ENCODE measurements around the gene FURIN. TPM values are rescaled to one million over a fixed set of nuclear protein-coding genes. Genes with fewer than 3 reads are reported as not detected.

The FURIN gene
- total RNA-seq, 4 donors from 2014 or later: 61.6 to 120 (median 100) TPM

DNA sequence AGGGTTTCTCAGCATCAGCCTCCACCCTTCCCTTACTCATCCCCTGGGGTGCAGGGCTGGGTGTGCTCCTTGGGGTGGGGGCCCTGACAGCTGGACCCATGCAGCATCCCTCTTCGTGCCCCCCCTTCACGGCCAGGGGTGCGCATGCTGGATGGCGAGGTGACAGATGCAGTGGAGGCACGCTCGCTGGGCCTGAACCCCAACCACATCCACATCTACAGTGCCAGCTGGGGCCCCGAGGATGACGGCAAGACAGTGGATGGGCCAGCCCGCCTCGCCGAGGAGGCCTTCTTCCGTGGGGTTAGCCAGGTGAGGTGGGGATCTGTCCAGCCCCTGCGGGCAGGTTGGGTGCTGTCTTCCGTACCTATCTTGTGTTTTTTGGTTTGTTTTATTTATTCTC, 9.6 kb downstream of the FURIN start:
- DNase-seq (ENCODE audit: low spot score in 2 of 2): no peak
- no peaks in the 10 kb centered on the region for H3K9me3 ChIP-seq
- whole genome bisulfite sequencing: 94% methylated on average over 4 of the region's 14 CpGs
- no peaks in the 10 kb centered on the region for H3K27me3 ChIP-seq
- no peak for TF ChIP-seq POLR2A (IDR thresholded peaks at IDR 0.05)
- TF ChIP-seq, protein P1, sequence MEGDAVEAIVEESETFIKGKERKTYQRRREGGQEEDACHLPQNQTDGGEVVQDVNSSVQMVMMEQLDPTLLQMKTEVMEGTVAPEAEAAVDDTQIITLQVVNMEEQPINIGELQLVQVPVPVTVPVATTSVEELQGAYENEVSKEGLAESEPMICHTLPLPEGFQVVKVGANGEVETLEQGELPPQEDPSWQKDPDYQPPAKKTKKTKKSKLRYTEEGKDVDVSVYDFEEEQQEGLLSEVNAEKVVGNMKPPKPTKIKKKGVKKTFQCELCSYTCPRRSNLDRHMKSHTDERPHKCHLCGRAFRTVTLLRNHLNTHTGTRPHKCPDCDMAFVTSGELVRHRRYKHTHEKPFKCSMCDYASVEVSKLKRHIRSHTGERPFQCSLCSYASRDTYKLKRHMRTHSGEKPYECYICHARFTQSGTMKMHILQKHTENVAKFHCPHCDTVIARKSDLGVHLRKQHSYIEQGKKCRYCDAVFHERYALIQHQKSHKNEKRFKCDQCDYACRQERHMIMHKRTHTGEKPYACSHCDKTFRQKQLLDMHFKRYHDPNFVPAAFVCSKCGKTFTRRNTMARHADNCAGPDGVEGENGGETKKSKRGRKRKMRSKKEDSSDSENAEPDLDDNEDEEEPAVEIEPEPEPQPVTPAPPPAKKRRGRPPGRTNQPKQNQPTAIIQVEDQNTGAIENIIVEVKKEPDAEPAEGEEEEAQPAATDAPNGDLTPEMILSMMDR (IDR thresholded peaks at IDR 0.05): no peak
- no peak for TF ChIP-seq POLR2AphosphoS5 (IDR thresholded peaks at IDR 0.05)
- no peak for TF ChIP-seq EP300 (IDR thresholded peaks at IDR 0.05)
- no peak overlapping the region for H3K27ac ChIP-seq
- peaks cover 19% of the 10 kb centered on the region for H3K4me1 ChIP-seq
- no peak overlapping the region for H3K4me3 ChIP-seq
- H3K36me3 ChIP-seq: peaks cover 73% of the 10 kb centered on the region

DNA sequence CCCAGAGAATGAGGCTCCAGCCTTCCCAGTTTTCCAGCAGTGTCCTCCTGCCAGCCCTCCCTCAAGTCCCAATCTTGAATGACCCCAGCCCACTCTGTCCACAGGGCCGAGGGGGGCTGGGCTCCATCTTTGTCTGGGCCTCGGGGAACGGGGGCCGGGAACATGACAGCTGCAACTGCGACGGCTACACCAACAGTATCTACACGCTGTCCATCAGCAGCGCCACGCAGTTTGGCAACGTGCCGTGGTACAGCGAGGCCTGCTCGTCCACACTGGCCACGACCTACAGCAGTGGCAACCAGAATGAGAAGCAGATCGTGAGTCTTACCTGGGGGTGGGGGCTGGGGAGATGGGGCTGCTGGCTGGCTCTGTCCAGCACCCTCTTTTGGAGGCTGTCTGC, 10.3 kb downstream of the FURIN start:
- Histone ChIP-seq H3K27me3 (no peaks in the 10 kb centered on the region), H3K9me3 (no peaks in the 10 kb centered on the region), H3K4me1 (peaks cover 19% of the 10 kb centered on the region), H3K4me3 (no peak overlapping the region), H3K27ac (no peak overlapping the region), H3K36me3 (peaks cover 73% of the 10 kb centered on the region)
- 94% methylated on average over 13 of the region's 15 CpGs for WGBS
- DNase-seq (ENCODE audit: low spot score in 2 of 2): no peak
- TF ChIP-seq, protein P1 (IDR thresholded peaks at IDR 0.05): no peak
- TF ChIP-seq POLR2AphosphoS5 (IDR thresholded peaks at IDR 0.05): no peak
- no peak for TF ChIP-seq EP300 (IDR thresholded peaks at IDR 0.05)
- no peak for TF ChIP-seq POLR2A (IDR thresholded peaks at IDR 0.05)

DNA sequence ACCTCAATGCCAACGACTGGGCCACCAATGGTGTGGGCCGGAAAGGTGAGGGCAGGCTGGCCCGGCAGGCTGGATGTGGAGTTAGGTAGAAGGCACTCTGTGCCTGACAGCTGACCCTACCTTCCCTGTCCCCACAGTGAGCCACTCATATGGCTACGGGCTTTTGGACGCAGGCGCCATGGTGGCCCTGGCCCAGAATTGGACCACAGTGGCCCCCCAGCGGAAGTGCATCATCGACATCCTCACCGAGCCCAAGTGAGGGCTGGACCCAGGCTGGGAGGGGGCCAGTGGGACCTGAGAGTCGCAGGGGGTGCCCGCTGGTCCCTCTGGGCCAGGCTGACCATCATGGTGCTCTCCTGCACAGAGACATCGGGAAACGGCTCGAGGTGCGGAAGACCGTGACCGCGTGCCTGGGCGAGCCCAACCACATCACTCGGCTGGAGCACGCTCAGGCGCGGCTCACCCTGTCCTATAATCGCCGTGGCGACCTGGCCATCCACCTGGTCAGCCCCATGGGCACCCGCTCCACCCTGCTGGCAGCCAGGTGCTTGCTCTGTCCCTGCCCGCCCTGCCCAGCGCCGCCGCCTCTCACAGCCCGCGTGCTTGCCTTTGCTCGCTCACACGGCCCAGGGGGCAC, 11.5 kb downstream of the FURIN start:
- Histone ChIP-seq H3K4me1 (peaks cover 21% of the 10 kb centered on the region), H3K27me3 (no peaks in the 10 kb centered on the region), H3K36me3 (peaks cover 73% of the 10 kb centered on the region), H3K27ac (no peak overlapping the region), H3K4me3 (no peak overlapping the region), H3K9me3 (no peaks in the 10 kb centered on the region)
- 97% methylated on average over 6 of the region's 35 CpGs for WGBS
- DNase-seq (ENCODE audit: low spot score in 2 of 2): no peak
- TF ChIP-seq POLR2A (IDR thresholded peaks at IDR 0.05) (no peak), EP300 (IDR thresholded peaks at IDR 0.05) (no peak), POLR2AphosphoS5 (IDR thresholded peaks at IDR 0.05) (no peak)
- TF ChIP-seq, protein P1 (IDR thresholded peaks at IDR 0.05): no peak

DNA sequence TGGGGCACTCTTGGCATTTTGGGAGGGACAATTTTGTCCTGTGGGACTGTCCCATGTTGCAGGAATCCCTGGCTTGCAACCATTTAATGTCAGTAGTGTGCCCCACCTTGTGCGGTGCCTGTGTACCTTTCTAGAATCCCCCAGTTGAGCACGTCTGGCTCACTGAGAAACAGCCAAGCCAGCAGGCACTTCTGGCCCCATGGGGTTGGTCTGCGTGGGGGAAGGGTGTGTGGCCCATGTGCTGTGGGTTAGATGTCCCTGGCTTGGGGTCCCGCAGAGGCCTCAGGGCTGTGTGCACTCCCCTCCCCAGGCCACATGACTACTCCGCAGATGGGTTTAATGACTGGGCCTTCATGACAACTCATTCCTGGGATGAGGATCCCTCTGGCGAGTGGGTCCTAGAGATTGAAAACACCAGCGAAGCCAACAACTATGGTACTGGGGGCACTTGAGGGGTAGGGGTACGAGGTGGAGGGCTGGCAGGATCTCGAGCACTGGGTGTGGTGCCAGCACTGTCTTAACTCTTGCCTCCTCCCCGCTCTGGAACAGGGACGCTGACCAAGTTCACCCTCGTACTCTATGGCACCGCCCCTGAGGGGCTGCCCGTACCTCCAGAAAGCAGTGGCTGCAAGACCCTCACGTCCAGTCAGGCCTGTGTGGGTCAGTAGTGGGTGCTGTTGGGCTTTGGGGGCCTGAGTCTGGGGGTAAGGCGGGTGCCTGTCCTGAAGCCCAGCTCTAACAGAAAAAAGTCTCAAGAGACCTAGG, 12.2 kb downstream of the FURIN start:
- Histone ChIP-seq H3K36me3 (peaks cover 70% of the 10 kb centered on the region), H3K27me3 (no peaks in the 10 kb centered on the region), H3K4me1 (peaks cover 28% of the 10 kb centered on the region), H3K27ac (no peak overlapping the region), H3K4me3 (no peak overlapping the region), H3K9me3 (no peaks in the 10 kb centered on the region)
- WGBS: 82% methylated on average over 10 of the region's 16 CpGs
- DNase-seq (ENCODE audit: low spot score in 2 of 2): no peak
- TF ChIP-seq POLR2A (IDR thresholded peaks at IDR 0.05): no peak
- no peak for TF ChIP-seq POLR2AphosphoS5 (IDR thresholded peaks at IDR 0.05)
- TF ChIP-seq, protein P1 (IDR thresholded peaks at IDR 0.05): no peak
- TF ChIP-seq EP300 (IDR thresholded peaks at IDR 0.05): no peak

DNA sequence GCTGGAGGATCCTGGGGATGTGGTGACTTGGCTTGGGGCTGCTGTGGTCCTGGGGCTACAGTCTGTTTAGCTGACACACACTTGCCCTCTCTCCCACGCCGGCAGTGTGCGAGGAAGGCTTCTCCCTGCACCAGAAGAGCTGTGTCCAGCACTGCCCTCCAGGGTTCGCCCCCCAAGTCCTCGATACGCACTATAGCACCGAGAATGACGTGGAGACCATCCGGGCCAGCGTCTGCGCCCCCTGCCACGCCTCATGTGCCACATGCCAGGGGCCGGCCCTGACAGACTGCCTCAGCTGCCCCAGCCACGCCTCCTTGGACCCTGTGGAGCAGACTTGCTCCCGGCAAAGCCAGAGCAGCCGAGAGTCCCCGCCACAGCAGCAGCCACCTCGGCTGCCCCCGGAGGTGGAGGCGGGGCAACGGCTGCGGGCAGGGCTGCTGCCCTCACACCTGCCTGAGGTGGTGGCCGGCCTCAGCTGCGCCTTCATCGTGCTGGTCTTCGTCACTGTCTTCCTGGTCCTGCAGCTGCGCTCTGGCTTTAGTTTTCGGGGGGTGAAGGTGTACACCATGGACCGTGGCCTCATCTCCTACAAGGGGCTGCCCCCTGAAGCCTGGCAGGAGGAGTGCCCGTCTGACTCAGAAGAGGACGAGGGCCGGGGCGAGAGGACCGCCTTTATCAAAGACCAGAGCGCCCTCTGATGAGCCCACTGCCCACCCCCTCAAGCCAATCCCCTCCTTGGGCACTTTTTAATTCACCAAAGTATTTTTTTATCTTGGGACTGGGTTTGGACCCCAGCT, 13.0 kb downstream of the FURIN start:
- no peak overlapping the region for H3K27ac ChIP-seq

More for the DNA sequence above, 13.0 kb downstream of the FURIN start:
- peaks cover 36% of the 10 kb centered on the region for H3K4me1 ChIP-seq
- H3K4me3 ChIP-seq: no peak overlapping the region
- TF ChIP-seq POLR2AphosphoS5 (IDR thresholded peaks at IDR 0.05) (no peak), EP300 (IDR thresholded peaks at IDR 0.05) (no peak)
- peaks cover 62% of the 10 kb centered on the region for H3K36me3 ChIP-seq
- 86% methylated on average over 10 of the region's 35 CpGs for WGBS
- no peak for DNase-seq (ENCODE audit: low spot score in 2 of 2)
- no peaks in the 10 kb centered on the region for H3K27me3 ChIP-seq
- no peaks in the 10 kb centered on the region for H3K9me3 ChIP-seq
